Activated CD8-positive, alpha-beta T cell treated with anti-CD3 and anti-CD28 coated beads for 36 hours (primary cell): ENCODE results near the gene RAI1. TPM values are rescaled to one million over a fixed set of nuclear protein-coding genes. Genes with fewer than 3 reads are reported as not detected.

Experiments
- ATAC-seq: fragments of 200-7000 bp; cut with Tn5 transposase; one replicate; pipeline ENCODE4 v1.10.0; 2021; ENCODE audit warnings: mild to moderate bottlenecking, moderate library complexity
- CTCF ChIA-PET: fragments of 350-600 bp; sonication (Branson Sonifier 250); formaldehyde crosslinking; loops from one replicate; lab custom pipeline; 2021; ENCODE audit warnings: antibody characterized with exemption; lab: Charles Lee
- POLR2A ChIA-PET: fragments of 350-600 bp; sonication (Branson Sonifier 250); formaldehyde crosslinking; loops from one replicate; lab custom pipeline; 2021; ENCODE audit warnings: antibody characterized with exemption; lab: Charles Lee
- DNase-seq: peaks from one replicate; pipeline ENCODE4 v3.0.0-alpha.2; 2020
- H3K27ac Mint-ChIP-seq: one replicate; pipeline ENCODE4 v1.8.0; 2021; ENCODE audit warnings: mild to moderate bottlenecking, mixed read lengths
- H3K27me3 Mint-ChIP-seq: one replicate; pipeline ENCODE4 v1.8.0; 2021; ENCODE audit warnings: mixed read lengths
- H3K36me3 Mint-ChIP-seq: one replicate; pipeline ENCODE4 v1.8.0; 2021; ENCODE audit warnings: low read depth, mixed read lengths
- H3K4me1 Mint-ChIP-seq: one replicate; pipeline ENCODE4 v1.8.0; 2021; ENCODE audit warnings: low read depth, mixed read lengths
- H3K4me3 Mint-ChIP-seq: one replicate; pipeline ENCODE4 v1.8.0; 2021; ENCODE audit warnings: mild to moderate bottlenecking, moderate library complexity, mixed read lengths
- H3K9me3 Mint-ChIP-seq: one replicate; pipeline ENCODE4 v1.8.0; 2021; ENCODE audit warnings: mixed read lengths
- intact Hi-C: fragments of 100-400 bp; cut with micrococcal nuclease; formaldehyde crosslinking; loops from one replicate; pipeline ENCODE4 v1.10.0; 2022
- total RNA-seq, 2 experiments: library from RNA; stranded (reverse); gene quantifications; one replicate each; pipeline ENCODE4 v1.2.3, GENCODE V29; 2021
- TF ChIP-seq, protein P1 (sequence below): fragments of 200-600 bp; IDR thresholded peaks from one replicate; pipeline ENCODE4 v1.8.0; 2022; ENCODE audit warnings: antibody characterized with exemption, mild to moderate bottlenecking

Gene RAI1
- total RNA-seq, 2 experiments from 2014 or later = 18.1 to 20.3 TPM

DNA sequence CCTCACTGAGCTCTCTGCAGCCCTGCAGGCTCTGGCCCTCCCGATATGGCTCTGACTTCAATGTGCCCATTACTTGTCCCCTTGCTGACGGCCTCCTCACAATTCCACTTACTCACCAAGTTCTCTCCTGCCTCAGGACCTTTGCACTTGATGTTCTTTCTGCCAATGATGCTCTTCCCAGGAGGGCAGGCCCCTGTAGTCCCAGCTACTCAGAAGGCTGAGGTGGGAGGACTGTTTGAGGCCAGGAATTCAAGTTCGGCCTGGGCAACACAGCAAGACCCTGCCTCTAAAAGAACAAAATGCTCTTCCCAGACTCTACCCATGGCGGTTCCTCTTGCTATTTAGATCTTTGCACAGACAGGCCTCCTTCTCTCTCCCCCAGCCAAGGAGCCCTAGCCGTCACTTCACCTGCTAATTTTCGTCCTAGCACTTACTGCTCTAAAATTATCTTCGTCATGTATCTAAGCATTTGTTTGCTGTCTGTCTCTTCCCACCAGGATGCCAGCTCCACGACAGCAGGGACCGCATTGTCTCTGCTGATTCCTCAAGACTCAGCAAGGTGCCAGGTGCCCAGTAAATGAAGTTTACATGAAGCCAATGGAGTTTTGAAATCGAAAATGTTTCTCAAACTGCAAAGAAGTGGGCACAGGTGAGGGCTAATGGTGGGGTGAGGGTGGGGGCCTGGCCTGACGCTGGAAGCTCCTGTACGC lies 626 bp upstream of the RAI1 start:
- DNase-seq (no peak), ATAC-seq (no peak)
- TF ChIP-seq, protein P1, sequence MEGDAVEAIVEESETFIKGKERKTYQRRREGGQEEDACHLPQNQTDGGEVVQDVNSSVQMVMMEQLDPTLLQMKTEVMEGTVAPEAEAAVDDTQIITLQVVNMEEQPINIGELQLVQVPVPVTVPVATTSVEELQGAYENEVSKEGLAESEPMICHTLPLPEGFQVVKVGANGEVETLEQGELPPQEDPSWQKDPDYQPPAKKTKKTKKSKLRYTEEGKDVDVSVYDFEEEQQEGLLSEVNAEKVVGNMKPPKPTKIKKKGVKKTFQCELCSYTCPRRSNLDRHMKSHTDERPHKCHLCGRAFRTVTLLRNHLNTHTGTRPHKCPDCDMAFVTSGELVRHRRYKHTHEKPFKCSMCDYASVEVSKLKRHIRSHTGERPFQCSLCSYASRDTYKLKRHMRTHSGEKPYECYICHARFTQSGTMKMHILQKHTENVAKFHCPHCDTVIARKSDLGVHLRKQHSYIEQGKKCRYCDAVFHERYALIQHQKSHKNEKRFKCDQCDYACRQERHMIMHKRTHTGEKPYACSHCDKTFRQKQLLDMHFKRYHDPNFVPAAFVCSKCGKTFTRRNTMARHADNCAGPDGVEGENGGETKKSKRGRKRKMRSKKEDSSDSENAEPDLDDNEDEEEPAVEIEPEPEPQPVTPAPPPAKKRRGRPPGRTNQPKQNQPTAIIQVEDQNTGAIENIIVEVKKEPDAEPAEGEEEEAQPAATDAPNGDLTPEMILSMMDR = no peak
- POLR2A ChIA-PET = interaction anchor here (0.6 to 3.5 kb wide), 7 partner anchors 13 to 212 kb away, joined by 3 to 52 read pairs (median 3); no protein-coding TSS in a partner anchor
- H3K4me1 Mint-ChIP-seq = peaks cover 39% of the 10 kb centered on the region
- H3K27ac Mint-ChIP-seq = peak overlapping the region; percentile 14
- peak overlapping the region; percentile 43 for H3K4me3 Mint-ChIP-seq
- H3K27me3 Mint-ChIP-seq = no peaks in the 10 kb centered on the region
- intact Hi-C loops = loop anchor here (5.0 kb wide), 1 partner anchor 177 kb away; no protein-coding TSS in a partner anchor
- CTCF ChIA-PET = interaction anchor here (0.9 to 2.5 kb wide), 11 partner anchors 8 to 353 kb away, joined by 3 to 17 read pairs (median 6); no protein-coding TSS in a partner anchor
- H3K36me3 Mint-ChIP-seq = peaks cover 3% of the 10 kb centered on the region
- H3K9me3 Mint-ChIP-seq = no peaks in the 10 kb centered on the region

DNA sequence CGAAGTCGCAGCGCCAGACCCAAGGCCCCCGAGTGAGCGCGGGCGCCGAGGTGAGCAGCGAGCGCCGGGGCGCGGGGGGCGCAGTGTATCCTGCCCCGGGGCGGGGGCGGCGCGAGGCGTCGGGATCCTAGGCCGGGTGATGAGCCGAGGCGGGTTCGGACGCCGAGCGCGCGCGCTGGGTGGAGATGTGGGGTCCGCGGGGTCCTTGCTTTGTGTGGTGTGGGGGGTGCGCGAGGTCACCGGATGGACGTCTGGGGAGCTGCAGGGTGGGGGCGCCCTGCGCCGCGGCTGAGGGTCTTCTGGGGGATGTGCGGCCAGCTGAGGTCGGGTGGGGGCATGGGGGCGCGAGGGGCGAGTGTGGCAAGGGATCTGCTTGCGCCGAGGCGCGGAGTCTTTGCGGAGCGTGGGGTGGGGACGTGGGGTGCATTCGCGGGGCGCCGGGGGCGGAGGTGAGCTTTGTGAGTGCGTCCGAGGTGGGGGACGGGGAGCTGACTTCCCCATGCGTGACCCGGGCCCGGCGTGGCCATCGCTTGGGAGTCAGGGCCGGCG lies 560 bp downstream of the RAI1 start:
- intact Hi-C loops = loop anchor here (5.0 kb wide), 1 partner anchor 175 kb away; no protein-coding TSS in a partner anchor
- POLR2A ChIA-PET = interaction anchor here (0.7 to 3.5 kb wide), 17 partner anchors 9 to 173 kb away, joined by 3 to 52 read pairs (median 5); partner anchors contain the start of gene SREBF1
- peaks cover 3% of the 10 kb centered on the region for H3K36me3 Mint-ChIP-seq
- peak overlapping the region; percentile 80 for H3K4me3 Mint-ChIP-seq
- TF ChIP-seq, protein P1 = no peak
- H3K9me3 Mint-ChIP-seq = no peaks in the 10 kb centered on the region
- H3K27ac Mint-ChIP-seq = peak overlapping the region; percentile 91
- ATAC-seq = peak; percentile 38
- H3K4me1 Mint-ChIP-seq = peaks cover 35% of the 10 kb centered on the region
- CTCF ChIA-PET = interaction anchor here (0.8 to 2.8 kb wide), 11 partner anchors 9 to 352 kb away, joined by 3 to 22 read pairs (median 4); no protein-coding TSS in a partner anchor
- peak; percentile 68 for DNase-seq
- H3K27me3 Mint-ChIP-seq = no peaks in the 10 kb centered on the region

DNA sequence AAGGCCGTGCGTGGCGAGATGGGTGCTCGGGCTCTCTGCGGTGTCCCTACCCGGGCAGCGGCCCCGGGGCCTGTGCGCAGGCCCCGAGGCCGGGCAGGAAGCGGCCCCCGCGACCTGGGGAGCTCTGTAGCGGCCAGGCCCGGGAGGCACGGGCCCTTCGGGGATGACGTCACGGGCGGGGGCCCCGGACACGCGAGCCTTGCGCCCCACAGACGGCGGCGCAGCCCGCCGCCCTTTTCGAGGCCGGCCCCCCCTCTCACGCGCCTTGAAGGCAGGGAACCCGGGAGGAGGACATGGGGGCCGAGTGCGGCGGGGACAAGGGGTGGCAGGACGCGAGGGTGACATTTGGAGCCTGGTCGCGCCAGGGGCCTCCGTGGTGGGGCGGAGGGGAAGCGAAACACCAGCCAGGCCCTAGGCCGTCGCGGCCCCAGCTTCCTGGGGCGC lies 1.1 kb downstream of the RAI1 start:
- no peaks in the 10 kb centered on the region for H3K9me3 Mint-ChIP-seq
- H3K36me3 Mint-ChIP-seq = peaks cover 3% of the 10 kb centered on the region
- ChIA-PET CTCF (interaction anchor here (0.8 to 2.8 kb wide), 11 partner anchors 10 to 351 kb away, joined by 3 to 22 read pairs (median 4); no protein-coding TSS in a partner anchor), POLR2A (interaction anchor here (0.7 to 3.5 kb wide), 18 partner anchors 10 to 172 kb away, joined by 3 to 52 read pairs (median 5); partner anchors contain the start of gene SREBF1)
- intact Hi-C loops = loop anchor here (5.0 kb wide), 1 partner anchor 175 kb away; no protein-coding TSS in a partner anchor
- H3K27ac Mint-ChIP-seq = peak overlapping the region; percentile 91
- peak; percentile 55 for ATAC-seq
- TF ChIP-seq, protein P1 = no peak
- peak; percentile 73 for DNase-seq
- H3K27me3 Mint-ChIP-seq = no peaks in the 10 kb centered on the region
- peaks cover 36% of the 10 kb centered on the region for H3K4me1 Mint-ChIP-seq
- H3K4me3 Mint-ChIP-seq = peak overlapping the region; percentile 80

DNA sequence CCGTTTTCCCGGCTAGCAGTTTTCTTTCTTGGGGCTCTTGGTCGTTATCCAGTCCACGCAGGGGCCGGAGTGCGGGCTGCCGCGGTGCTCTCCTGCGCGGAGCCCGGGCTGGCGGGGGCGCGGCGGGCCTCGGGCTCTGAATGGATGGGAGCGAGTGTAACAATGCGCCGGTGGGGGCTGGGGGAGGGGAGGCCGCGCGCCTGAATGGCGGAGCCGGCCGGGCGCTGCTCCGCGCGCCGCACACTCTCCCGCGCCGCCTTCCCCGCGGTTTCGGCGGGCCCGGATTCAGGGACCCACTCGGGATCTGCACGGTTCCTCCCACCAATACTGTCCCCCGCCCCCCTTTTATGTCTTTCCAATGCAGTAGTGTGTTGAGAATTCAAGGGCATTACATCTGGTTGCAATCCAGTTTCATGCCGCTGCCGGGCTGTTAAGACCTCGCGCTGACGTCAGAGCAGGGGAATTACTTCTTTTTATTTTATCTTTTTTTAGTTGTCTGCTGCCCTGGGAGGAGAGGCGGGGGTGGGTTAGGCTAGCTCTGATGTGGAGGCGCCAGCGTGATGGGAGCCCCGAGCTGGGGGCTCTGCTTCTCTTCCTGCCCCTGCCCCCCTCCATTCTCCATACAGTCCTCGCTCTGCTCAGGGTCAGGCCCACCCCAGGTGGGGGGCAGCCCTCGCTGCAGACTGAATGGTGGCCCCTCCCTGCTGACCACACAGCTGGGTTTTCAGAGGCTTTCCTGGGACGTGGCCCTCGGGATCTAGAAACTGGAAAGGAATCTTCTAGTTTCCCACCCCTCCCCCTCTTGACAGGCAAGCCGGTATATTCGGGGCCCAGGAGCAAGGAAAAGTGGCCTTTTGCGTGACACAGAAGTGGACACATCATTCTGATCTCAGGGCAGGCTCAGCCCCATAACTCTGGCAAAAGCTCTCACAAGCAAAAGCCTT lies 1.8 kb downstream of the RAI1 start:
- intact Hi-C loops = loop anchor here (5.0 kb wide), 1 partner anchor 174 kb away; no protein-coding TSS in a partner anchor
- H3K27ac Mint-ChIP-seq = peak overlapping the region; percentile 88
- H3K27me3 Mint-ChIP-seq = no peaks in the 10 kb centered on the region
- no peaks in the 10 kb centered on the region for H3K9me3 Mint-ChIP-seq
- peak overlapping the region; percentile 80 for H3K4me3 Mint-ChIP-seq
- H3K36me3 Mint-ChIP-seq = peaks cover 3% of the 10 kb centered on the region
- peak; percentile 65 for ATAC-seq
- ChIA-PET POLR2A (interaction anchor here (0.6 to 3.5 kb wide), 18 partner anchors 10 to 171 kb away, joined by 3 to 52 read pairs (median 5); partner anchors contain the start of gene SREBF1), CTCF (interaction anchor here (0.6 to 2.8 kb wide), 11 partner anchors 9 to 355 kb away, joined by 3 to 22 read pairs (median 4); no protein-coding TSS in a partner anchor)
- H3K4me1 Mint-ChIP-seq = peaks cover 39% of the 10 kb centered on the region
- TF ChIP-seq, protein P1 = no peak
- peak; percentile 87 for DNase-seq
